ENCODE results near the gene DLD.
A peak's percentile ranks its signal among the peaks of the same experiment; 100 is the strongest.
"Not testable (repeated sequence)": the region's sequence is repeated elsewhere in the genome, so short reads cannot be mapped to it uniquely, and the experiment has no call there.

The DLD gene

DNA sequence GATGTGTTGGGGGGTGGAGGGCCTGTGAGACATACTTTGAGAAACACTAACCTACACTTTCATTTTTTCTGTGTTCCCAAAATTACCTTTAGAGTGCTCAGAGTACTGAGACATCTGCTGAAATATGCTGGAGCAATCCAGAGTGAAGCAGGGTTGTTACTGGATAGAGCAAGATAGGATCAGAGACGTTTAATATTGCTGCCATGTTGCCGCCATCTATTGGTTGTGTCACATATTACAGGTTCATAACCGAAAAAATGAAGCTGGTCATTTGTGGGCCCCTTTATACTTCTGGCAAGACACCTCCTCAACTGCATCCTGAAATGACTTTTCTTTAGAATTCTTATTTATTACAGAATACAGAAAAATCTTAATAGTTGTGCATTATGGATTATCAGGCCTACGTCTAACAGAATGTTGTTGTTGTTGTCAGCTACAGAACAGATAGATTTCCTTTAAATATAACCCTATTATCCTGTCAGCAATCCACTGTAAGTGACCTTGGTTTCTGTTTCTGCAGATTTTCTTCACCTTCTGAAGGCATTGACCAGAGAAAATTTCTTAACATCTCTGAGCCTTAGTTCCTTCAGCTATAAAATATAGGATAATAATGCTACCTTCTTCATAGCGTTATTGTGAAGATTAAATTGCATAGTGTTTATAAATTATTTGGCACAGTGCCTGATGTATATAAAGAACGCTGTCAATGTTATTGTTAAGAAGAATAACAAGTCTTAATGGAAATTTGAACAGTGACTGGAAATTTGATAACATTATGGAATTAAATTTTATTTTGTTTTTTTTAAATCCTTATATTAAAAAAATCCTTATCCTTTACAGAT, 16.2 kb upstream of the DLD start:
- peak; percentile 71 for DNase-seq

- DNase-seq, result no peak
Observed at GRCh38 chr7:107876916-107877315, 14.1 kb upstream of the DLD start.

- no peak for DNase-seq
Observed at GRCh38 chr7:107877731-107878382, 13.1 kb upstream of the DLD start.

DNA sequence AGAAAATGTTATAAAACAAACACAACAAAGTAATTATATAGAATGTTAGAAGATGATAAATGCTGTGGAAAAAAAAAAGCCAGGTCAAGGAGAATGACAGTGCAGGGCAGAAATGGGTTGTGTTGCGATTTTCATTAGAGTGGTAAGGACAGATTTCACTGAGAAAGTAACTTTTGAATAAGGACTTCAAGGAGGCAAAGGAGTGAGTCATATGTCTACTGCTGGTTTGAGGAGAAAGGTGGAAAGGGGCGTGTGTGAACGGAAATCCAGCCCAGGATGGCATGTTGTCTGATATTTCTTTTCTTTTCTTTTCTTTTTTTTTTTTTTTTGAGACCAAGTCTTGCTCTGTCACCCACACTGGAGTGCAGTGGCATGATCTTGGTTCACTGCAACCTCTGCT, 12.3 kb upstream of the DLD start:
- no peak for DNase-seq

DNA sequence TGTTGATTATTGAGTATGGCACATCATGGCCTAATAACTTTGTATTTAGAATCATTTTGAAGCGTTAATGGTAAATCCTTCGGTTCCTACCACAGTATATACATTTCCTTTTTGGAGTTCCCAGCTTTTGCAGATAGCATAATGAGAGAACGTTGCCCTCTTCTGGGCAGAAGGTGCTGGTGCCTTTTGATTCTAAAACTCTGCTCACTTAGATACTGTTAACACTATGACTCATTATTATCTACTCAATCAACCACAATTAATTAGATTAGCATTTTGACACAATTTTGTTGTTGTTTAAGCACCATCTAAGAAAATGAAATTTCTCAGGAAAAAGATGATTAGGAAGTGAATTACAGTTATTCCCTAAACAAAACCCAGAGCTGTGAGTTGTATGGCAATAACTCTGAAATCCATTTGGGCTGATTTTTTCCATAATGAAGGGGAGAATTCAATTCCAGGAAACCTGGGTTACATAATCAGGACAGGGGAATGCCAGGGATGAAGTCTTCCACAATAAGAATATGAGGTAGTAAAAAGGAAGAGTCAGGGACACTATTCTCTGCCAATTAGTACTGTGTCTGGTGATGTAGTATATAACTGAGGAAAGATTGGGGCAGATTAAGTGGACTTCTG, 11.5 kb upstream of the DLD start:
- peak; percentile 69 for DNase-seq

DNA sequence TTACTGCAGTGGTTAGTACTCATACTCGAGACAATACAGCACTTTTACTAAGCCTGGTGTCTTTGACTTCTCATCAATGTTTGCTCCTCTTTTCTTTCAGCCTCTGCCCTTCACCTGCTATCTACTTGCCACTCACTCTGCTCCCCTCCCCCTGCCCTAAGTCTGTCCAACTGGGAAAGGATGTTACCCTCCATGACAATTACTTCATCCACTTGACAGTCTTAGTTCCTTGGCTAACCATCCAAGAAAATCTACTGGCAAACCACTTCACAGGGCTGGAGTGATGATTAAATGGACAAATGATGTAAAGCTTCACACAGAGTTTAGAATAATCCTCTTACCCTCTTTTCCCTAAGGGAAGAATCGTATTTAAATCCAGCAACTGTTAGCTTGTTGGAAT, 8.2 kb upstream of the DLD start:
- DNase-seq, result no peak

DNA sequence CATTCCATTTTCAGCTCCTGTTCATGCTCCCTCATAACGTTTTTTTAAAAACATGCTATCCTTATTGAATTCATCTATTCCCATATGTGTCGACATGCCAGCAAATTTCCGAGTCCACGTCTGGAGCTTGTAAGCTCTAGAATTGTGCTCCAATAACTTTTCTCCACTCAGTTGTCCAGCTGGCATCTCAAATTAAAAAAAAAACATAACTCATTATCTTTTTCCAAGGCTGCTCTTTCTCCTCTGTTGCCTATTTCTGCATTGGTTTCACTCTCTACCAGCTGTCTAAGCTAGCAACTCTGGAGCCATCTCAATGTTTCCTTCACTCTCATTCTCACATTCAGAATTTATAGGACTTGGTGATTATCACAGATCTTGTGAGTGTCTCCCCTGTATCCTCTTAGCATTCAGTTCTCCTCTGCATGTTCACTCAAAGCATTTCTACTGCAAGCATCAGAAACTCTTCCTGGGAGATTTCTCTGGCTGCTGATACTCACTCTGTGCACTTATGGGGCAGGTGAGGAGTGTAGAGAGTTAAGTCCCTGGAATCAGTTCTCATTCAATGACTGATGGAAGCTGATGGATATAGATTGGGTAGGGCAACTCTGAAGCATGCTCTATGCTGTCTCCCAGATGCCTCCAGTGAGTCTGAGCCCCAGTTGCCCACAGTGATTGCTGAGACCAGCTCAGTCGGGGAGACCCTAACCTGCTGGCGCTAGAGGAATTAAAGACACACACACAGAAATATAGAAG, 6.7 kb upstream of the DLD start:
- no peak for DNase-seq

DNA sequence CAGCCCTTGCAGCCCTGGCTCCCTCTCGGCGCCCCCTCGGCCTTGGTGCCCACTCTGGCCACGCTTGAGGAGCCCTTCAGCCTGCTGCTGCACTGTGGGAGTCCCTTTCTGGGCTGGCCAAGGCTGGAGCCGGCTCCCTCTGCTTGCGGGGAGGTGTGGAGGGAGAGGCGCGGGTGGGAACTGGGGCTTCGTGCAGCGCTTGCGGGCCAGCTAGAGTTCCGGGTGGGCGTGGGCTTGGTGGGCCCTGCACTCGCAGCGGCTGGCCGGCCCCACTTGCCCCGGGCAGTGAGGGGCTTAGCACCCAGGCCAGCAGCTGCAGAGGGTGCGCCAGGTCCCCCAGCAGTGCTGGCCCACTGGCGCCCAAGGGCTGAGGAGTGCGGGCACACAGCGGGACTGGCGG, 3.2 kb upstream of the DLD start:
- not testable (repeated sequence) for DNase-seq

- DNase-seq, result no peak
Observed at GRCh38 chr7:107889992-107890391, 991 bp upstream of the DLD start.

- peak; percentile 37 for DNase-seq
Observed at GRCh38 chr7:107890493-107890961, 456 bp upstream of the DLD start.

GRCh38 chr7:107891636-107892366, 818 bp downstream of the DLD start:
- DNase-seq, result peak; percentile 59

DNA sequence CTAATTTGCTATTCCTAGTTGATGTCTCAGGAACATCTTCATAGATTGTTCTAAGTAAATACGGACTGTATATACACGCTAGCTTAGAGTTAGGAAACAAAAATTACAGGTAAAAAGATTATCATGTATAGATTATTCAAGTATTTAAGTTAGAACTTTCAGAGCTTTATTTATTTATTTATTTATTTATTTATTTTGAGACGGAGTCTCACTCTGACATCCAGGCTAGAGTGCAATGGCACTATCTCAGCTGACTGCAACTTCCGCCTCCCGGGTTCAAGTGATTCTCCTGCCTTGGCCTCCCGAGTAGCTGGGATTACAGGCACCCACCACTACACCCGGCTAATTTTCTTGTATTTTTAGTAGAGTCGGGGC, 1.4 kb downstream of the DLD start:
- not testable (repeated sequence) for DNase-seq

DNA sequence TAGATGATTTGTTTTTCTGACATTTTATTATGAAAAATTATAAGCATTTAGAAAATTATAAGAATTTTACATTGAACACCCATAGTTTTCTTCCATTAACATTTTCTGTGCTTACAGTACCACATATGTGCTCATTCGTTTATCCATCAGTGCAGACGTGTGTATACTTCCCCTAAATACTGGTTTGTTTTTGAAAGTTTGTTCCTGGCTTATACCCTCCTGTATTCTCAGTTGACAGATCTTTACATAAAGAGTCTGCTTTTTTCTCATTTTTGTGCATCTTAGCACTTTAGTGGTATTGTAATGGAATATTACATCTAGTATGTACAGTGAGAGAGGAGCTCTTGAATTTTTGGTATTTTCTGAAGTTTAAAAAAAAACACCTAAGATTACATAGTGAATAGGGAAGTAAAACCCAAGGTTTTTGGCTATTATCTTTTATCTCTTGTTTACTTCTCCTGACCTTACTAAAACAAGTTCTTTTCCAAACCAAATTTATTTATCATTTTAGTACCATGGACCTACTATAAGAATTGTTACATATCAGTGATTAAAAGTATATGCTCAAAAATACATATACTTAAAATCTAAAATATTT, 8.1 kb downstream of the DLD start:
- no peak for DNase-seq

DNA sequence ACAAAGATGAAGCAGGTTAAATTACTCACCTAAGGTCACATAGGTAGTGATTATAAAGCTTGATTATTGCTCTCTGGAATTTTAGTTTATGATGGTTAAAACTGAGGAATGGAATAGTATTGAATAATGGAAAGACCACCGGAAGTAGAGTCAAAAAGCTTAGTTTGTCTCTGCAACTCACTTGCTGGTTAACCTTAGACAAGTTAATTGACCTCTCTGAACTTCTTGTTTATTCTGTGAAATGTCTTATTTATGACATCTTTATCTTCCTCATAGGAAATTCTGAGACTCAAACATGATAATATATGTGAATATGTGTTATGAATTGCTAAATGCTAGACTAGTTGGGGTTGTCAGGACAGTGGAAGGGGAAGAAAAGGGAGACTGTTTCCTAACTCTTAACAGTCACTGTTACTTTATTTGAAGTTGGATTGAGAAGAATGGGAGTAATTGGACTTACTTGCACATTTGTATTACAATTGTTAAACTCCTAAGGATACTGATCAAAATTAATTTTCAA, 9.6 kb downstream of the DLD start:
- DNase-seq, result no peak

GRCh38 chr7:107902381-107902780, 11.4 kb downstream of the DLD start:
- no peak for DNase-seq

DNA sequence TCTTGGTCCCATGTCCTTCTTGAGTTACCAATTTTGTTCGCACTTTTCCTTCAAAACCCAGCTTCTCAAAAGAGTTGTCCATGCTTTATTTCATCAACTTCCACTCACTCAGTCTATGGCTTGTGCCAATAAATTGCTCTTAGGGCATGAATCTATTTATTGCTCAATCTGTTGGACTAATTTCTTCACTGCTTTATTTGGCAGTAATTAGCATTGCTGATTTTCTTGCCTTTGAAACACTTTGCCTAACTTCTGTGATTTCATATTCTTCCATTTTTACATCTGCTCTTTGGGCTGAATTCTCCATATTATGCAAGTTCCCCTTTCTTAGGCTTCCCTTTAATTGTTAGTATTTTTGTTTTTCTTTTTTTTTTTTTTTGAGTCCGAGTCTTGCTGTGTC, 16.8 kb downstream of the DLD start:
- no peak for DNase-seq

GRCh38 chr7:107909445-107909844, 18.5 kb downstream of the DLD start:
- DNase-seq, result no peak

- no peak for DNase-seq
Observed at GRCh38 chr7:107911981-107912380, 21.0 kb downstream of the DLD start.

DNA sequence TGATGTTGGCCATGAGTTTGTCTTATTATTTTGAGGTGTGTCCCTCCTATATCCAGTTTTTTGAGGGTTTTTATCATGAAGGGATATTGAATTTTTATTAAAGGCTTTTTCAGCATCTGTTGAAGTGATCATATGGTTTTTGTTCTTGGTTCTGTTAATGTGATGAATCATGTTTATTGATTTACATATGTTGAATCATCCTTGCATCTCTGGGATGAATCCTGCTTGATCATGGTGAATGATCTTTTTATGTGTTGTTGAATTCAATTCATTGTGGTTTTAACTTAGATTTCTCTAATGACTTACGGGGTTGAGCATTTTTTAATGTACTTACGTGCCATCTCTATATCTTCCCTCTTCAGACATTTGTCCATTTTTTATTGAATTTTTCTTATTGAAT, 22.9 kb downstream of the DLD start:
- no peak for DNase-seq

DNA sequence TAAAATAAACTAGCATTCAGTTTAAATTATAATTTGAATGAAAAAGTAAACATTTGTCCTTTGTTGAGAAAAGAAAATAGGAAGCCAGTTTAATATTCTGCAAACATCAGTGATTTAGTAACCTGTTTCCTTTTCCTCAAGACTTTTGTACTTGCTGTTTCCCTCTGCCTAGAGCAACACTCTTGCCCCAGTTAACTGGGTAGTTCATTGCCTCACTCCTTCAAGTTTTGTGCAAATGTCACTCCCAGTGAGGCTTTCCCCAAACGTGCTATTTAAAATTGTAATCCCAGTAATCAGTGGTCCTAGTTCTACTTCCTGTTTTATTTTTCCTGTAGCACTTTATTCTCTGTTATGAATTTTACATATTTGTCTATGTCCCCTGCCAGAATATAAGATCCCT, 23.8 kb downstream of the DLD start:
- no peak for DNase-seq

GRCh38 chr7:107915541-107915940, 24.6 kb downstream of the DLD start:
- no peak for DNase-seq

All from CD4-positive, alpha-beta T cell treated with Interleukin-10 for 1 hour (primary cell).